T follicular helper cell (primary cell): ENCODE data around the gene ICOSLG.
"Not testable (repeated sequence)": the region's sequence is repeated elsewhere in the genome, so short reads cannot be mapped to it uniquely, and the experiment has no call there.

Source experiments
- DNase-seq: peaks from one replicate; pipeline ENCODE4 v3.0.0-alpha.2; 2020; ENCODE audit warnings: low read depth
- total RNA-seq, 2 experiments: gene quantifications; one replicate each; lab custom pipeline; 2026; lab: John Stamatoyannopoulos, UW

ICOSLG gene, protein sequence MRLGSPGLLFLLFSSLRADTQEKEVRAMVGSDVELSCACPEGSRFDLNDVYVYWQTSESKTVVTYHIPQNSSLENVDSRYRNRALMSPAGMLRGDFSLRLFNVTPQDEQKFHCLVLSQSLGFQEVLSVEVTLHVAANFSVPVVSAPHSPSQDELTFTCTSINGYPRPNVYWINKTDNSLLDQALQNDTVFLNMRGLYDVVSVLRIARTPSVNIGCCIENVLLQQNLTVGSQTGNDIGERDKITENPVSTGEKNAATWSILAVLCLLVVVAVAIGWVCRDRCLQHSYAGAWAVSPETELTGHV
- total RNA-seq: 0.56 to 1.5 reads per million in 2 experiments

DNA sequence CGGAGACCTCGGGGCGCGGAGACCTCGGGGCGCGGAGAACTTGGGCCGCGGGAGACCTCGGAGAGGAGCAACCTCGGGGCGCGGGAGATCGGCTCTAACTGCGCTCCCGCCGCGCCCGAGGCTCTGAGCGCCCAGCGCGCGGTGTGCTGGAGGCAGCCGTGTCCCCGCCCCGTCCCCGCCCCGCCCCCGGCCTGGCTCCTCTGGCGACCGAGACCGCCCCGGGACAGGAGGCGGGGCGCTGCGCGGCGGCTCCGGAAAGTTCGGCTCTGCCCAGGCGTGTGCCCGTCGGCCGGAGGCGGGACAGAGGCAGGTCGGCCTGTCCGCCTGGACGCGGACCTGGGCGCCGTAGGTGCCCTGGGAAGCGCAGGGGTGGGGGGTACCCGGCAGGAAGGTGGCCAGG is at the start of gene ICOSLG:
Gene ICOSLG, minus strand, starts transcription at position 102 of the 400 bp plus-strand sequence. CDS start 126 bp downstream, outside the sequence.
- DNase-seq: not testable (repeated sequence)

DNA sequence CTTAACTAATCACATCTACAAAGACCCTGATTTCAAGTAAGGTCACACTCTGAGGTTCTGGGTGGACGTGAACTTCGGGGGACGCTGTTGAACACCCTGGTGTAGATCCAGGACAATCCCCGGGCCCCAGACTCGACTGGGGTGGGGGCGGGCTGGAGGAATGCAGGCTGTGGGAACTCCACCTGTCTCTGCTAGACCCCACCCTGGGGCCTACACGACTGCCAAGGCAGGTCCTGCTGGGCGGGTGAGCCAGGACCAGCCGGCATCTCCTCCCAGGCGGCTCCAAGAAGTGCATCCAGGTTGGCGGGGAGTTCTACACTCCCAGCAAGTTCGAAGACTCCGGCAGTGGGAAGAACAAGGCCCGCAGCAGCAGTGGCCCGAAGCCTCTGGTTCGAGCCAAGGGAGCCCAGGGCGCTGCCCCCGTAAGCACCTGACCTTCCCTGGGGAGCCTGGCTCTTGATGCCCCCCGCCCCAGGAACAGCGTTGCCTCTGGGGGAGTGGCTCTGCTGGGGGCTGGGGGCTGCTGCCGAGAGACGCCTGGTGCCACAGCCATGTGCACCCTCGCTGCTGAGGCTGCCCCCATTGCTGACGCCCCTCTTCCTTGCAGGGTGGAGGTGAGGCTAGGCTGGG is 48.8 kb upstream of the ICOSLG start:
- no peak for DNase-seq

- no peak for DNase-seq
Measured at GRCh38 chr21:44288251-44289110, 47.7 kb upstream of the ICOSLG start.

DNA sequence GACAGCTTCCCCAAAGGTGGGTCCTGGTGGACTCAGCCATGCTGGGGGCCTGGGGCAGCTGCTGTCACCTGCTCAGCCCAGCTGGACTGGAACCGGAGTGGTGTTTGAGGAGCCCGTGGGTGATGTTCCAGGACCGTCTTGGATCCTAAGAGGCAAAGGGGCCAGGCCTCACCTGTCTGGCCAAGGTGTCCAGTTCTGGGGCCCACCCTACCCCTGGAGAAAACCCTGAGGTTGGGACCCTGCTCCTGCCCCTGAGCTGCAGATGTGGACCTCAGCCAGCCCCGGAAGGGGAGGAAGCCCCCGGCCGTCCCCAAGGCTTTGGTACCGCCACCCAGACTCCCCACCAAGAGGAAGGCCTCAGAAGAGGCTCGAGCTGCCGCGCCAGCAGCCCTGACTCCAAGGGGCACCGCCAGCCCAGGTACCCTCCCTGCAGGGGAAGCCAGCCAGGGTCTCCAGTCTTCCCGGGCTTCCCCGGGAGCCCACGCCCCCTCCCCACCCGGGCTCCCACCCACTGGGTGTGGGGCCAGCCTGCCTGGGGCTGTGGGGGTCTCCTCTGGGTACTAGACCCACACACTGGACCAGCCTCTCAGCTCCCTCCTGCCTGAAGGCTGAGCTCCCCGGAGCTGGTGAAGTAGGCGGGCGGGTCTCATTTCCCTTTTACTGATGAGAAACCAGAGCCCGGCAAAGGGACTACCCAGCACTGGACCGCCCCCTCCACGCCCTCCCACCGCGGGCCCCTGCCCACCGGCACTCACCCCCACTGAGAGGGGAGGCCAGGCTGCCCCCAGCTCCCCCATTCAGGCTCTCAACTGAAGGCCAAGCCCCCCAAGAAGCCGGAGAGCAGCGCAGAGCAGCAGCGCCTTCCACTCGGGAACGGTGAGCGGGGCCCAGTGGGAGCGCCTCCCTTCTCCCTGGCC is 46.2 kb upstream of the ICOSLG start:
- no peak for DNase-seq

GRCh38 chr21:44286086-44286715 is 45.5 kb upstream of the ICOSLG start:
- DNase-seq: no peak

DNA sequence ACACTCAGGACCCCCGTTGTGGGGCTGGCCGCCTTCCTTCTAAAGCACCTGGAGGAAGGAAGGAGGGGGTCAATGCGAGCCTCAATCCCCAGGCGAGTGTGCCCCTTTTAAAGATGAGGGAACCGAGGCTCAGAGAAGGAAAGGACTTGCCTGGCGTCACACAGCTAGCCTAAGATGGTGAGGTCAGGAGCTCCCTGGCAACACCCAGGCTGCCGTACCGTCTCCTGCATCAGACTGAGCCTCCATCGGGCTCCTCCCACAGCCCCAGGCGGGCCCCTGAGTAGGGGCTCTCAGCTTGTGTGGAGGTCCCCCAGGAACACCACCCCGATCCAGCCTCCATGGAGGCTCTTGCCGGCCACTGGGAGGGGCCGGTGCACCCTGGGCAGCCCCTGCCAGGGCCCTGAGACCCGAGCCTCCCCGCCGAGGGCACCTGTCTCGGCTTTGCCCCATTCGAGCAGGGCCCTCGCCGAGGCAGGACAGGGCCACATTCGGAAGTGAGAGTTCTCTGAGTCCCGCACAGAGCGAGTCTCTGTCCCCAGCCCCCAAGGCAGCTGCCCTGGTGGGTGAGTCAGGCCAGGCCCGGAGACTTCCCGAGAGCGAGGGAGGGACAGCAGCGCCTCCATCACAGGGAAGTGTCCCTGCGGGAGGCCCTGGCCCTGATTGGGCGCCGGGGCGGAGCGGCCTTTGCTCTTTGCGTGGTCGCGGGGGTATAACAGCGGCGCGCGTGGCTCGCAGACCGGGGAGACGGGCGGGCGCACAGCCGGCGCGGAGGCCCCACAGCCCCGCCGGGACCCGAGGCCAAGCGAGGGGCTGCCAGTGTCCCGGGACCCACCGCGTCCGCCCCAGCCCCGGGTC is 44.6 kb upstream of the ICOSLG start, which contains the start of gene AIRE:
Gene AIRE, plus strand, starts transcription at position 739 of the 855 bp plus-strand sequence. CDS start 131 bp downstream, outside the sequence.
- DNase-seq: no peak

DNA sequence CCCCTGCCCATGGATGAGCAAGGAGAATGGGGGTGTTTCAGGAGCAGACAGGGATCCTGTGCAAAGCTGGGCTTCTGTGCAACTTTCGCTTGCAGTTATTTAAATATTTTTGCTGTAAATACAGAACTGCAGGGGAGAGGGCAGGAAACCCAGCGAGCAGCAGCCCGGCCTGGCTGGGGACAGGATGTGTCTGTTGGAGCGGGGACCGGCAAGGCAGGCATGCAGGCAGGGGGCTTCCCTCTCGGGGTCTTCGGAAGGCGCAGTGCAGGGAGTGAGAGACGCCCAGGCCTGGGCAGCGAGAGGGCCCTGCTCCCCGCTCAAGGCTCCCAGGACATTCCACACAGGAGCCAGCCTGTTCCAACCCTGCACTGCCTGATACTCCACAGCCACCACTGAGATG is 43.2 kb upstream of the ICOSLG start:
- DNase-seq: no peak

DNA sequence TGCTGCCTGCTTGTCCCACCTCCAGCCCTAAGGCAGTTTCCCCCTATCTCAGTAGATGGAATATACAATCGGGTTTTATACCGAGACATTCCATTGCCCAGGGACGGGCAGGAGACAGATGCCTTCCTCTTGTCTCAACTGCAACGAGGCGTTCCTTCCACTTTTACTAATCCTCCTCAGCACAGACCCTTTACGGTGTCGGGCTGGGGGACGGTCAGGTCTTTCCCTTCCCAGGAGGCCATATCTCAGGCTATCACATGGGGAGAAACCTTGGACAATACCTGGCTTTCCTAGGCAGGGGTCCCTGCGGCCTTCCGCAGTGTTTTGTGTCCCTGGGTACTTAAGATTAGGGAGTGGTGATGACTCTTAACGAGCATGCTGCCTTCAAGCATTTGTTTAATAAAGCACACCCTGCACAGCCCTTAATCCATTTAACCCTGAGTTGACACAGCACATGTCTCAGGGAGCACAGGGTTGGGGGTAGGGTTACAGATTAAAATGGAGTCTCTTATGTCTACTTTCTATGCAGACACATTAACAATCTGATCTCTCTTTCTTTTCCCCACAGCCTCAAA is 42.6 kb upstream of the ICOSLG start:
- not testable (repeated sequence) for DNase-seq

DNA sequence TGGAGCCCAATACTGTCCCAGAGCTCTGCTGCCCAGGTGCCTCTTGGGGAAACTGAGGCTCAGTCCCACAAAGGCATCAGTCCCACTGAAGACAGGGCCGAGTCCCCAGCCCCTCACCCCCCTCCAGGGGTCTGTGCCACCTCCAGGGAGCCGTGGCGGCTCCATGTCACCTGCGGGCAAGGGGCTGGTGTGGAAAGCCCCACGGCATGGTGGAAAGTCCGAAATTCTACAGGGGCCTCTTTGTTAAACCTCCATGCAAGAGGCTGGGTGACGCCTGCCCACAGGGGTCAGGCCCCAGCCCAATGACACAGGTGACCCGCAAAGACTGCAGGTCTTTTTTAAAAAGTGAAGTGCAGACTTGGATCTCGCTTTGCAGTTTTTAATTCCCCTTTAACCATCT is 41.6 kb upstream of the ICOSLG start:
- no peak for DNase-seq

- no peak for DNase-seq
Measured at GRCh38 chr21:44281801-44282200, 41.1 kb upstream of the ICOSLG start.

- DNase-seq: no peak
Measured at GRCh38 chr21:44279354-44280260, 38.9 kb upstream of the ICOSLG start.

DNA sequence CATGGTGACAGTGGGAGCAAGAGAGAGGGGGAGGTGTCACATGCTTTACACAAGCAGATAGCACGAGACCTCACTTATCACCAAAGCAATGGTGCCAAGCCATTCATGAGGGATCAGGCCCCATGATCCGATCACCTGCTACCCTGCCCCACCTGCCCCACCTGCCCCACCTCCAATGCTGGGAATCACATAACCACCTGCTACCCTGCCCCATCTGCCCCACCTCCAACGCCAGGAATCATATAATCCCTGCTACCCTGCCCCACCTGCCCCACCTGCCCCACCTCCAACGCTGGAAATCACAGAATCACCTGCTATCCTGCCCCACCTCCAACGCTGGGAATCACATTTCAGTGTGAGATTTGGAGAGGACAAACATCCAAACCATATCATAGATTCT is 34.3 kb upstream of the ICOSLG start:
- no peak for DNase-seq

DNA sequence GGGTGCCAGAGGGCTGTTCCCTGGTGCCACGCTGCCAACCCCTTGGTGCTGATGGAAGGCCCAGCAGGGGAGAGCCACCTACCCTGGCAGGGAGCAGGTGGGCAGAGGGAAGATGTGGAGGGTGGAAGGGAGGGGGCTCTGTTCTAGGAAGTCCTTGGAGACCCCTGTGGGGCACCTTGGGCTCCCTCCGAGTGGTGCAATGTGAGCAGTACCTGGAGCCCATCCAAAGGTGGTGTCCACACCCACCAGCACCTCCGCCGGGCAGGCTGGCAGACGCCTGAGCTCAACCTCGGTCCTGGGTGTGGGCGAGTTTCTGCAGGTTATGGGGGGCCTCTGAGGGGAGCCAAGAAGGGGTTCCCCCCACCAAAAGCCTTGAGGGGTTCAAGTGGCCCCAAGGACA is 32.3 kb upstream of the ICOSLG start:
- DNase-seq: no peak

- no peak for DNase-seq
Measured at GRCh38 chr21:44272284-44272858, 31.6 kb upstream of the ICOSLG start.

DNA sequence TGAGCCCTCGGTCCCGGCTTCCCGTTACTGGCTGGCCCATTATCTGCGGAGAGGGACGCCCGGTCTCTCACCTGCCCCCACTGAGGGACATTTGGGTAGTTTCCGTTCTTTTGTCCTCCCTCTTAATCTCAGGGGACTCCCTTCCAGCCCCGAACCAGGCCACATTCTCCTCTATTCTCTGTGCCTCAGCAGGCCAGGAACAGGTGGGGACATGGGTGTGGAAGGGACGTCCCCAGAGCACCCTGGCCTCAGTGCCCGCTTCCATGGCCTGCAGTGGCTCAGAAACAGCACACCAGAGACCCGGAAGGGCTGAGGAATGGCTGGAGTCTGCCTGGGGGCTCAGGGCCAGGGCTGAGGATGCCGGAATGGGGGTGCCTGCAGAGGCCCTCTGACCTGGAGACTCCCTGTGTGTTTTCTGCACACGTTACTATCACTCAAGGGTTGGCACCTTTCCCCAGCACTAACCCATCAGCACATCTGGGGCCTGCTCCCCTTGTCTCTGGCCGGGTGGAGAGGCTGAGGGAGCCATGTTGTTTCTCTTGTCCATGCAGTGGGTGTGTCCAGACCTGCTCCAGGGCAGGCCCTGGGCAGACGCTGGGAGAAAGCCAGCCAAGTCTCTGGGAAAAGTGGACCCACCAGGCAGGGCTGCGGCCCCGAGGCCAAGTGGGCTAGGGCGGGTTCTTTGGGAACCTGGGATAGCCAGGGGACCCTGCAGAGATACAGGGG is 31.0 kb upstream of the ICOSLG start:
- no peak for DNase-seq

GRCh38 chr21:44269090-44269489 is 28.3 kb upstream of the ICOSLG start:
- DNase-seq: no peak

DNA sequence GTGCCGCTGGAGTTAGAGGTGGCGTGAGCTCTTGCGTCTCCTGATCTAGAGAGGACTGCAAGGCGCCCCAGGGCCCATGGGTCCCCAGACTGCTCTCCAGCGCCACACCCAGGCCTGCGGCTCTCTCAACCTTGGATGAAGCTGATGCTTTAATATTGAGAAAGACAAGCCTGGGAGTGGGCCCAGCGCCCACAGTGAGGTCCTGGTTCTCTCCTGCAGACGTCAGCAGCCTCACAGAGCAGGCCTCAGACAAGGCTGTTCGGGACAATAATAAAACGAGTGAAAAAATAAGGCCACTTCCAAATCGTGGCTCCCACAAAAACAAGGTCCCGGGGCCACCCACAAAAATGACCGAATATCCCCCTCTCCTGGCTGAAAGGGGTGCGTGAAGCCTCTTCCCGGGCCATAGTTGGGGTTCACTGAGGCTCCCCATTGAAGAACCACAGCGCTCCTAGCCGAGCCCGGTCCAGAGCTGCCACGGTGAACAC is 27.0 kb upstream of the ICOSLG start:
- DNase-seq: no peak
